GM12865 (cell line): ENCODE measurements around the gene ASTN2.
"Not testable (repeated sequence)": the region's sequence is repeated elsewhere in the genome, so short reads cannot be mapped to it uniquely, and the experiment has no call there.

ENCODE experiments used
- DNase-seq: peaks from one replicate; pipeline ENCODE4 v3.0.0; 2010; ENCODE audit warnings: low read depth
- H3K4me3 ChIP-seq: 2 replicates; pipeline ENCODE4 v1.5.1; 2011; ENCODE audit warnings: mild to moderate bottlenecking, low read depth, low read length, control low read depth
- TF ChIP-seq, protein P1 (sequence below): IDR thresholded peaks from 2 replicates; pipeline ENCODE4 v1.5.1; 2011; ENCODE audit warnings: low read length, control low read depth, low read depth, inconsistent platforms; ENCODE audit not compliant: insufficient read depth; ENCODE audit errors: missing control alignments

ASTN2 gene

DNA sequence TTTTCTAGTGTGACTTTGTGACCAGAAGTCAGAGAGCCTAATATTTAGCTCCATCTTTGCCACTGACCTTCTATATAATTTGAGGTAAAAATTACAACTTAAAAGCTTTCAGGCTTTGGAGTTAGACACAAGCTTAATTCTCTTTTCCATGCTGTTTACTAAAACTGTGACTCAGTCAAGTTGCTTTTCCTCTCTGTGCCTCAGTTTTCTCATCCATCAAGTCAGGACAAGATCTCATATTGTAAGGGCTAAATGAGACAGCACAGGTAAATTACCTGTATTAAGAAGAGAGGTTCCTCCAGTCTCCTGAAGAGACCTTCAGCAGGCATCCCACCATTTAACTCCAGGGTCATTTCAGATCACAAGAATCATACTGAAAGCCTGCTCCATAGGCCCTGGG lies 339.2 kb downstream of the ASTN2 start:
- no peak for DNase-seq
- no peak overlapping the region for H3K4me3 ChIP-seq
- TF ChIP-seq, protein P1, sequence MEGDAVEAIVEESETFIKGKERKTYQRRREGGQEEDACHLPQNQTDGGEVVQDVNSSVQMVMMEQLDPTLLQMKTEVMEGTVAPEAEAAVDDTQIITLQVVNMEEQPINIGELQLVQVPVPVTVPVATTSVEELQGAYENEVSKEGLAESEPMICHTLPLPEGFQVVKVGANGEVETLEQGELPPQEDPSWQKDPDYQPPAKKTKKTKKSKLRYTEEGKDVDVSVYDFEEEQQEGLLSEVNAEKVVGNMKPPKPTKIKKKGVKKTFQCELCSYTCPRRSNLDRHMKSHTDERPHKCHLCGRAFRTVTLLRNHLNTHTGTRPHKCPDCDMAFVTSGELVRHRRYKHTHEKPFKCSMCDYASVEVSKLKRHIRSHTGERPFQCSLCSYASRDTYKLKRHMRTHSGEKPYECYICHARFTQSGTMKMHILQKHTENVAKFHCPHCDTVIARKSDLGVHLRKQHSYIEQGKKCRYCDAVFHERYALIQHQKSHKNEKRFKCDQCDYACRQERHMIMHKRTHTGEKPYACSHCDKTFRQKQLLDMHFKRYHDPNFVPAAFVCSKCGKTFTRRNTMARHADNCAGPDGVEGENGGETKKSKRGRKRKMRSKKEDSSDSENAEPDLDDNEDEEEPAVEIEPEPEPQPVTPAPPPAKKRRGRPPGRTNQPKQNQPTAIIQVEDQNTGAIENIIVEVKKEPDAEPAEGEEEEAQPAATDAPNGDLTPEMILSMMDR: no peak

DNA sequence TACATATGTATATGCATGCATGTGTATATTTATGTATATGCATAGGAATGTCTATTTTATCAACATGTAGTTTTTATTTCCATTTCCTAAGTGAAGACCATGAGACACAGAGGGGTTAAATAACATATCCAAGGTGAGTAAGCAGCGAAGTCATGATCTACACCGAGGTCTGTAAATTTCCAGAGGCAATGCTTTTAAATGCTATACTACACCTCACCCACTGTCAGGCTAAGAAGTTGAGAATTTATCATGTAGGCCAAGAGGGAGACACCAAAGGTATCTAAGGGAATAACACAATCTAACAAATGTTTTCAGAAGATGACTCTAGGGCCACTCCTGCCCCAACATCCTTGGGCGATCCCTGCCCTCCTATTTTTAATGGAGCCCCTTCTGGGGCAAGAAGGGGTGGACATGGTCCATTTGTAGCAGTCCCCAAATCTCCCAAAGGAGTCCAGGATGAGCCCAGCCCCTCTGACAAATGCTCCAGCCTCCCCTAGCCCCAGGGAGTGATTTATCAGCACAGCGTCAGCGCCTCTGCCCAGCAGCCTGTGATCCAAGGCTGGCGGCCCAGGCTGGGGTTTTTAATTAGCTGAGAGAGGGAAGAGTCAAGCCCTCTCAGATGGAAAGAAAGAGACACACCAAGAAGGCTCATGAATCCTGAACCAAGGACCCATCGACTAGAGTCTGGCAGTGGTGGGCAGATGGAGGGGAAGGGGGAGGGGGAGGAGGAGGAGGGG lies 339.9 kb downstream of the ASTN2 start:
- no peak overlapping the region for H3K4me3 ChIP-seq
- DNase-seq: no peak
- TF ChIP-seq, protein P1: no peak

DNA sequence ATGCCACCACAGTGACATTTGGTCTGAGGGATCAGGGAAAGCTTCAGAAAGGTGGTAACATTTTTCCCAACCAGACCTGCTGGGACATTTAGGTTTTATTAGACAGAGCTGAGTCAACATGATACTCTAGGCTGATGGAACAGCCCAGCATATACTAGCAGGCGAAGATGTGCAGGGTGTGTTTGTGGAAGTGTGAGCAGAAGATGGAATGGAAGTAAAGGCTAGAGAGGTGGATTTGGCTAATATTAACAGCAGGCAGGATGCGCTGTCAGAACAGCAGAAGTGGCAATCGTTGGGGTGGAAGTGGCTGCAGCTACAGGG lies 340.6 kb downstream of the ASTN2 start:
- no peak for DNase-seq
- TF ChIP-seq, protein P1: no peak
- H3K4me3 ChIP-seq: no peak overlapping the region

DNA sequence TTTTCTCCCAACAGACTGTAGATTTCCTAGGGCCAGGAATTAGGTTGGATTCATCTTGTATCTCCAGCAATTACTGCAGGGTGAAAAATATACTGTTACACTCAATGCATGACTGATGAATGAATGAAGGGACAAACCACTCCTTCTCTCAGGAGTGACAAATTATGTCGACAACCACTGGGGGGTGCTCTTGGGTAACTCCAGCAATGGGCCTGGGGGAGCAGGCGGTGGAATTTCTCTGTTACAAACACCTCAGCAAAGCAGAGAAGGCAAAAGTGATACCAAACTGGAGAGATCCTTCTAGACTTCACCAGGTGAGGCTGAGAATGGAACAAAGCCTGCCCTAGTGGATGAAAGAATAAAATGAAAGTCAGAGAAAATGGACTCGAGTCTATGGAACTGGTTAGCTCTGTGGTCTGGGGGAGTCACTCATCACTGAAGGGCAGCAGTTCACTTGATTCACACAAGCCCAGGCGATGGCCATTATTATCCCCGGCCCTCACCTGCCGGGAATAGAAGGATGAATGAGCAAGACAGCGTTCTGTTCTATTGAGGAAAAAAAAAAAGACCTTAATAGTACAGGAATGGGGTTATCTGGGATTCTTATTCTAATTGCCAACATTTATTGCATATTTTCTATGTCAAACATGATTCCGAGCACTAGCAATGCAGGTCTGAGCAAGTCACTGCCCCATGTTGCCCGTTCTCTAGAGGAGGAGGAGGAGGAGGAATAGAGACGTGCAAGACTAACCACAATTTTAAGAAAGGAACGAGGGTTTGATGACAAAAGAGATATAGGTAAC lies 341.1 kb downstream of the ASTN2 start:
- H3K4me3 ChIP-seq: no peak overlapping the region
- DNase-seq: peak; percentile 34
- TF ChIP-seq, protein P1: peak; percentile 58

DNA sequence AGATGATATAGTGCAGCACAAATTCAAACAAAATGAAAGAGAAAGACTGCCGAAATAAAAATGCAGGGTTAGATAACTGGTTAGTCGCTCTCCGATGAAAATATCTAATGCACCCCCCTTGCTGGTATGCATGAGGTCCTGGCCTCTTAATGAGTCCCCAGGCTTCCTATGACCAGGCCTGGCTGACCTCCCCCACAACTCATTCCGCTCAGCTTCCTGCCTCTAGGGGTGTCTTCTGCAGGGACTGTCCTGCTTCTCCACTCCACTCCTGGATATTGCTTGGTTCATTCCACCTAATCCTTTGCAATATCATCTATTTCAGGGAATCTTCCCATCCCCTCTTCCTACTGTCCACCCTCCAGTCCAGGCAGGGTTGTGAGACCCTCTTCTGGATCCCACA lies 341.8 kb downstream of the ASTN2 start:
- TF ChIP-seq, protein P1: no peak
- no peak for DNase-seq
- no peak overlapping the region for H3K4me3 ChIP-seq

DNA sequence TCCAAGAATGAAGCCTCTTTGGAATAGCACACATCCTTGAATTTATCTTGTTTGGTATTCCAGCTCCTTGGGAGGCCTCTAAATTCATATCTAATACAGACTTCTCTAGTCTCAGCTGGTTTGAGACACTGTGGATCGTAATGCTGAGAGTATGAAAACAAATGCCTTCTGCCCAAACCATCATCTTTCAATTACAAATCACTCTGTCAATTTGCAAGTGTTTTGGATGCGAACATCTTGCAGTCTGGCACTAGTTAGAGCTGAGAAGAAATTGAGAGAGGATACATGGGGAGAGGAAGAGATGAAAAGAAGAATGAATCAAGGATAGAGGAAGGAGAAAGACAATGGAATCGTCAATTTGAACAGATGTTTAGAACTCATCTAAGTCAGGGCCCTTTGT lies 342.6 kb downstream of the ASTN2 start:
- H3K4me3 ChIP-seq: no peak overlapping the region
- TF ChIP-seq, protein P1: no peak
- no peak for DNase-seq

DNA sequence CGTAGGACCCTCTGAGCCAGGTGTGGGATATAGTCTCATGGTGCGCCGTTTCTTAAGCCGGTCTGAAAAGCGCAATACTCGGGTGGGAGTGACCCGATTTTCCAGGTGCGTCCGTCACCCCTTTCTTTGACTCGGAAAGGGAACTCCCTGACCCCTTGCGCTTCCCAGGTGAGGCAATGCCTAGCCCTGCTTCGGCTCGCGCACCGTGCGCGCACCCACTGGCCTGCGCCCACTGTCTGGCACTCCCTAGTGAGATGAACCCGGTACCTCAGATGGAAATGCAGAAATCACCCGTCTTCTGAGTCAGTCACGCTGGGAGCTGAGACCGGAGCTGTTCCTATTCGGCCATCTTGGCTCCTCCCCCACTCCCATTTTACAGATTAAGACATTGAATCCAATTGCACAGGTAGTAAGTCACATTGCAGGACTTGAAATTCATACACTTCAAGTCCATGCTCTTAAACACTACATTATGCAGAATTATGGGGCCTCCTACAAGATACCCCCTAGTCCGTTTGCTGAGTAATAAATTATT lies 343.1 kb downstream of the ASTN2 start:
- not testable (repeated sequence) for DNase-seq, H3K4me3 ChIP-seq
